Ectodermal cell (in vitro differentiated cells): Measurements from ENCODE around the gene CAMK2N1.

Experiments
- H3K27ac ChIP-seq: 2 replicates; pipeline ENCODE4 v1.7.0; 2013; ENCODE audit warnings: mild to moderate bottlenecking, low read depth, low read length; ENCODE audit not compliant: insufficient read depth, poor library complexity, severe bottlenecking
- H3K27me3 ChIP-seq: 2 replicates; pipeline ENCODE4 v1.7.0; 2013; ENCODE audit warnings: mild to moderate bottlenecking, low read length; ENCODE audit not compliant: insufficient read depth, control insufficient read depth, poor library complexity, severe bottlenecking
- H3K36me3 ChIP-seq: one replicate; pipeline ENCODE4 v1.7.0; 2013; ENCODE audit warnings: low read length; ENCODE audit not compliant: control insufficient read depth, insufficient read depth
- H3K4me1 ChIP-seq: one replicate; pipeline ENCODE4 v1.7.0; 2013; ENCODE audit warnings: low read length; ENCODE audit not compliant: control insufficient read depth, insufficient read depth
- H3K4me3 ChIP-seq: 2 replicates; pipeline ENCODE4 v1.7.0; 2013; ENCODE audit warnings: low read depth, low read length, control low read depth; ENCODE audit not compliant: insufficient read depth
- H3K9me3 ChIP-seq: 2 replicates; pipeline ENCODE4 v1.7.0; 2013; ENCODE audit warnings: mild to moderate bottlenecking, low read length, moderate library complexity; ENCODE audit not compliant: control insufficient read depth
- WGBS, 2 experiments: methylation state at CpG; one replicate each; pipeline ENCODE4 v1.1.7; 2013; ENCODE audit warnings: missing lambda C conversion rate in 2 of 2; 5-methylcytosine and 5-hydroxymethylcytosine counted together

CAMK2N1 gene

GRCh38 chr1:20486457-20487235, 636 bp upstream of the CAMK2N1 start:
- Histone ChIP-seq H3K4me3 (peak overlapping the region; percentile 84), H3K36me3 (no peaks in the 10 kb centered on the region), H3K27me3 (peaks cover 45% of the 10 kb centered on the region), H3K9me3 (no peaks in the 10 kb centered on the region), H3K4me1 (peaks cover 8% of the 10 kb centered on the region), H3K27ac (peak overlapping the region; percentile 69)
- 0 to 1% methylated on average over 51 of the region's 51 CpGs for WGBS, 2 experiments

GRCh38 chr1:20484519-20485462, 1.2 kb downstream of the CAMK2N1 start:
- Histone ChIP-seq H3K9me3 (no peaks in the 10 kb centered on the region), H3K36me3 (no peaks in the 10 kb centered on the region), H3K27ac (no peak overlapping the region), H3K27me3 (peaks cover 45% of the 10 kb centered on the region), H3K4me1 (peaks cover 27% of the 10 kb centered on the region), H3K4me3 (peak overlapping the region; percentile 84)
- WGBS, 2 experiments = 0% methylated on average over 89 of the region's 89 CpGs

GRCh38 chr1:20483833-20484518, 2.0 kb downstream of the CAMK2N1 start:
- peaks cover 45% of the 10 kb centered on the region for H3K27me3 ChIP-seq
- peak overlapping the region; percentile 16 for H3K27ac ChIP-seq
- 0% methylated on average over 58 of the region's 58 CpGs for WGBS, 2 experiments
- peak overlapping the region; percentile 84 for H3K4me3 ChIP-seq
- peaks cover 33% of the 10 kb centered on the region for H3K4me1 ChIP-seq
- no peaks in the 10 kb centered on the region for H3K9me3 ChIP-seq
- no peaks in the 10 kb centered on the region for H3K36me3 ChIP-seq

GRCh38 chr1:20483098-20483832, 2.7 kb downstream of the CAMK2N1 start:
- 38 to 45% methylated on average over 15 to 16 of the region's 16 CpGs for WGBS, 2 experiments
- H3K27ac ChIP-seq = peak overlapping the region; percentile 16
- H3K27me3 ChIP-seq = peaks cover 44% of the 10 kb centered on the region

GRCh38 chr1:20481643-20482498, 4.1 kb downstream of the CAMK2N1 start:
- Histone ChIP-seq H3K4me3 (no peak overlapping the region), H3K27ac (no peak overlapping the region), H3K4me1 (peaks cover 43% of the 10 kb centered on the region), H3K27me3 (peaks cover 39% of the 10 kb centered on the region), H3K9me3 (no peaks in the 10 kb centered on the region), H3K36me3 (no peaks in the 10 kb centered on the region)
- 77 to 79% methylated on average over 10 of the region's 10 CpGs for WGBS, 2 experiments

More at GRCh38 chr1:20483098-20483832, 2.7 kb downstream of the CAMK2N1 start:
- no peaks in the 10 kb centered on the region for H3K9me3 ChIP-seq
- peak overlapping the region; percentile 84 for H3K4me3 ChIP-seq
- H3K4me1 ChIP-seq = peaks cover 33% of the 10 kb centered on the region
- H3K36me3 ChIP-seq = no peaks in the 10 kb centered on the region

- peaks cover 46% of the 10 kb centered on the region for H3K4me1 ChIP-seq
- no peaks in the 10 kb centered on the region for H3K36me3 ChIP-seq
- no peaks in the 10 kb centered on the region for H3K9me3 ChIP-seq
- 78 to 79% methylated on average over 7 of the region's 7 CpGs for WGBS, 2 experiments
- H3K4me3 ChIP-seq = no peak overlapping the region
- no peak overlapping the region for H3K27ac ChIP-seq
- peaks cover 39% of the 10 kb centered on the region for H3K27me3 ChIP-seq
Measured at GRCh38 chr1:20480951-20481617, 4.9 kb downstream of the CAMK2N1 start.

- H3K9me3 ChIP-seq = no peaks in the 10 kb centered on the region
- H3K27ac ChIP-seq = no peak overlapping the region
- 79% methylated on average over 10 of the region's 10 CpGs for WGBS, 2 experiments
- H3K4me1 ChIP-seq = peaks cover 46% of the 10 kb centered on the region
- no peaks in the 10 kb centered on the region for H3K36me3 ChIP-seq
- peaks cover 38% of the 10 kb centered on the region for H3K27me3 ChIP-seq
- H3K4me3 ChIP-seq = no peak overlapping the region
Measured at GRCh38 chr1:20480243-20480944, 5.6 kb downstream of the CAMK2N1 start.

GRCh38 chr1:20479840-20480239, 6.2 kb downstream of the CAMK2N1 start:
- H3K4me3 ChIP-seq = no peak overlapping the region
- no peak overlapping the region for H3K27ac ChIP-seq
- H3K27me3 ChIP-seq = peaks cover 35% of the 10 kb centered on the region
- 95 to 97% methylated on average over 4 of the region's 4 CpGs for WGBS, 2 experiments
- H3K9me3 ChIP-seq = no peaks in the 10 kb centered on the region
- H3K36me3 ChIP-seq = no peaks in the 10 kb centered on the region
- H3K4me1 ChIP-seq = peaks cover 49% of the 10 kb centered on the region
